Measurements from ENCODE around the gene HNF4A.

- no peak for TF ChIP-seq POLR2A (IDR thresholded peaks at IDR 0.05)
- no peak for TF ChIP-seq CTCF (IDR thresholded peaks at IDR 0.05)
Observed at GRCh38 chr20:44349349-44349748, 6.2 kb upstream of the HNF4A start.

Data from thyroid gland (tissue), 4 donors.